PFSK-1 (cell line): Measurements from ENCODE around the gene REV3L.

Experiments used
- FOXP2 ChIP-seq: optimal IDR thresholded peaks from 2 replicates; pipeline ENCODE3; 2011; ENCODE audit warnings: borderline replicate concordance, control low read depth, inconsistent platforms; ENCODE audit not compliant: insufficient read depth; ENCODE audit errors: extremely low read length, extremely low read depth
- POLR2AphosphoS5 ChIP-seq: IDR thresholded peaks from 2 replicates; pipeline ENCODE4 v1.6.1; 2012; ENCODE audit warnings: low read depth, mild to moderate bottlenecking, control low read depth, low read length, moderate library complexity
- SIN3A ChIP-seq: IDR thresholded peaks from 2 replicates; pipeline ENCODE4 v1.6.1; 2012; ENCODE audit warnings: mild to moderate bottlenecking, low read length, moderate library complexity, borderline replicate concordance; ENCODE audit not compliant: insufficient read depth
- TAF1 ChIP-seq: IDR thresholded peaks from 2 replicates; pipeline ENCODE4 v1.6.1; 2012; ENCODE audit warnings: low read length, control low read depth, borderline replicate concordance; ENCODE audit not compliant: insufficient read depth
- TF ChIP-seq, protein P1 (sequence below), 2 experiments: IDR thresholded peaks; 2 replicates each; pipeline versions ENCODE4 v1.6.1 to v1.8.0; 2011 to 2012; ENCODE audit warnings: low read depth in 2 of 2, low read length in 2 of 2, control low read depth in 1 of 2, inconsistent platforms in 1 of 2, mild to moderate bottlenecking in 1 of 2, moderate library complexity in 1 of 2; ENCODE audit not compliant: insufficient read depth in 1 of 2

REV3L gene

DNA sequence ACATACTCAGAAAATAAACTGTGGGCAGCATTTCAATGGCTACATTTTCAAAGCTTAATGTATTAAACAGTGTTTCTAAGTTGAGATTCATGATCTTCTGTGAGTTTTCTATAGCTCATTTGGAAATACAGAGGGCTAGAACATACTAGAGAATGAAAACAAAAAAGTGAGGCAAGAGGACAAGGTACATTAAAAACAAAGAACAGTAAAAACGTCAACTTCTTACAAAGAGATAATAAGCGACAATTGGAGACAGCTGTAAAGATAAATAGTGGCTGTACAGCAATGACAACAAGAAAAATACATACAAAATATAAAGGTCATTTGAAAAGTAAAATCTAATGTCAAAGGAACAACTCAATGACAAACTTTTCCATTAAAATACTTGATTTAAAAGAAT is 94.3 kb downstream of the REV3L start:
- TF ChIP-seq FOXP2: no peak
- TF ChIP-seq, protein P1, sequence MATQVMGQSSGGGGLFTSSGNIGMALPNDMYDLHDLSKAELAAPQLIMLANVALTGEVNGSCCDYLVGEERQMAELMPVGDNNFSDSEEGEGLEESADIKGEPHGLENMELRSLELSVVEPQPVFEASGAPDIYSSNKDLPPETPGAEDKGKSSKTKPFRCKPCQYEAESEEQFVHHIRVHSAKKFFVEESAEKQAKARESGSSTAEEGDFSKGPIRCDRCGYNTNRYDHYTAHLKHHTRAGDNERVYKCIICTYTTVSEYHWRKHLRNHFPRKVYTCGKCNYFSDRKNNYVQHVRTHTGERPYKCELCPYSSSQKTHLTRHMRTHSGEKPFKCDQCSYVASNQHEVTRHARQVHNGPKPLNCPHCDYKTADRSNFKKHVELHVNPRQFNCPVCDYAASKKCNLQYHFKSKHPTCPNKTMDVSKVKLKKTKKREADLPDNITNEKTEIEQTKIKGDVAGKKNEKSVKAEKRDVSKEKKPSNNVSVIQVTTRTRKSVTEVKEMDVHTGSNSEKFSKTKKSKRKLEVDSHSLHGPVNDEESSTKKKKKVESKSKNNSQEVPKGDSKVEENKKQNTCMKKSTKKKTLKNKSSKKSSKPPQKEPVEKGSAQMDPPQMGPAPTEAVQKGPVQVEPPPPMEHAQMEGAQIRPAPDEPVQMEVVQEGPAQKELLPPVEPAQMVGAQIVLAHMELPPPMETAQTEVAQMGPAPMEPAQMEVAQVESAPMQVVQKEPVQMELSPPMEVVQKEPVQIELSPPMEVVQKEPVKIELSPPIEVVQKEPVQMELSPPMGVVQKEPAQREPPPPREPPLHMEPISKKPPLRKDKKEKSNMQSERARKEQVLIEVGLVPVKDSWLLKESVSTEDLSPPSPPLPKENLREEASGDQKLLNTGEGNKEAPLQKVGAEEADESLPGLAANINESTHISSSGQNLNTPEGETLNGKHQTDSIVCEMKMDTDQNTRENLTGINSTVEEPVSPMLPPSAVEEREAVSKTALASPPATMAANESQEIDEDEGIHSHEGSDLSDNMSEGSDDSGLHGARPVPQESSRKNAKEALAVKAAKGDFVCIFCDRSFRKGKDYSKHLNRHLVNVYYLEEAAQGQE (IDR thresholded peaks at IDR 0.05; ENCODE audit: insufficient read depth in 1 of 2, low read depth in 2 of 2, low read length in 2 of 2): no peak
- TF ChIP-seq SIN3A: no peak
- TF ChIP-seq POLR2AphosphoS5: no peak
- TF ChIP-seq TAF1: no peak

DNA sequence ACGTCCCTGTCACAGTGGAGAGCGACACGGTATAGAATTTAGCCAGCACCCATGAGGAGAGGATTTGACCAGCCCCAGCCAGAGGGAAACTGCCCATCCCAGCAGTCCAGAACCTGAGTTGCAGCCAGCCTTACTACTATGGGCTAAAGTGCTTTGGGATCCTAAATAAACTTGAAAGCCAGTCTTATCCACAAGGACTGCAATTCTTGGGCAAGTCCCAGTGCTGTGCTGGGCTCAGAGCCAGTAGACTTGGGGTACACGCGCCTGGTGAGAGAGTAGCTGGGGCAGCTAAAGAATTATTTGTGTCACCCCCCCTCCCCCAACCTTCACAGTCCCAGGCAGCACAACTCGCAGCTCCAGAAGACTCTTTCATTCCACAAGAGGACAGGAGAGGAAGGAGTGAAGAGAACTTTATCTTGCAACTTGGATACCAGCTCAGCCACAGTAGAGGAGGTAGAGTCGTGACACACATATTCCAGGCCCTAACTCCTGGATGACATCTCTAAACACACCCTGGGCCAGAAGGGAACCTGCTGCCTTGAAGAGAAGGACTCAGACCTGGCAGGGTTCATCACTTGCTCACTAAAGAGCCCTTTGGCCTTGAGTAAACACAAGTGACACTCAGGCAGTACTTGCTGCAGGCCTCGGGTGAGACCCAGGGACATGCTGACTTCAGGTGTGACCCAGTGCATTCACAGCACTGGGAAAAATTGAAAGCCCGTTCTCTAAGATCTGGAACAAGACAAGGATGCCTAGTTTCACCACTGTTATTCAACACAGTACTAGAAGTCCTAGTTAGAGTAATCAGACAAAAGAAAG is 100.3 kb downstream of the REV3L start:
- TF ChIP-seq TAF1: no peak
- no peak for TF ChIP-seq POLR2AphosphoS5

DNA sequence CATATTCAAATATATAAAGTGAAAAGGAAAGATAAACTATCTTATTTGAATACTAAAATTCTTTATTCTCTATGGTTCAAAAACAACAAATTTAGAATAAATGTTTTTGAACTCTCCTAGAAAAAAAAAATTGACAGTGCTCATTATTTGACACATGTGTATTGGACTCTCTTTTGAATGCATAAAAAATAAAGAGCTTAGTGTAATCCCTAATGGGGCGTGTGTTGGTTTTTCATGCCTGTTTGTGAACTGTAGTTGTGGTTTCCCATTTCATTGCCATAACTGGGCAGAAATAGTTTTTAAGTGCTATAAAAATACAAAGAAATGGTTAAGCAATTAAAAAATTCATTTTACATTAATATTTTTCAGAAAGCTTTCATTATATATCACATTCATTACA is 101.3 kb downstream of the REV3L start:
- TF ChIP-seq SIN3A: no peak
- TF ChIP-seq POLR2AphosphoS5: no peak
- TF ChIP-seq FOXP2: no peak
- TF ChIP-seq, protein P1 (IDR thresholded peaks at IDR 0.05; ENCODE audit: insufficient read depth in 1 of 2, low read depth in 2 of 2, low read length in 2 of 2): no peak
- TF ChIP-seq TAF1: no peak

DNA sequence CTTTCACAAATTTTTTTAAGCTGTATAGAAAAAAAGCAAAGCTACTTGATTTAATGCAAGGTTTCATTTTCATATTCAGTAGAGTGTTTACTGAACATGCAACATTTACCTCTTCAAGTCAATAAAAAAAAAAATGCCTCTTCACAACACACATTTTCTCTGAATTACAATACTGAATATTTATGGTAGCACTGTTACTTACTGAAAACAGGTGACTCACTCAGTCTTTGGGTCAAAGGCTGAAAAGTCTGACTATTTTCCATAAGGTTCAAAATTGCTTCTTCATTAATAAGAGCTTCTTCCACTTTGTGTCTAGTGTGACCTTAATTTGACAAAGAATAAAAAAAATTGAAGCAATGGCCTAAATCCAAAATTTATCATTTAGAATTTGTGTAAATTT is 101.9 kb downstream of the REV3L start:
- TF ChIP-seq, protein P1 (IDR thresholded peaks at IDR 0.05; ENCODE audit: insufficient read depth in 1 of 2, low read depth in 2 of 2, low read length in 2 of 2): no peak
- TF ChIP-seq POLR2AphosphoS5 (no peak), TAF1 (no peak), FOXP2 (no peak), SIN3A (no peak)

DNA sequence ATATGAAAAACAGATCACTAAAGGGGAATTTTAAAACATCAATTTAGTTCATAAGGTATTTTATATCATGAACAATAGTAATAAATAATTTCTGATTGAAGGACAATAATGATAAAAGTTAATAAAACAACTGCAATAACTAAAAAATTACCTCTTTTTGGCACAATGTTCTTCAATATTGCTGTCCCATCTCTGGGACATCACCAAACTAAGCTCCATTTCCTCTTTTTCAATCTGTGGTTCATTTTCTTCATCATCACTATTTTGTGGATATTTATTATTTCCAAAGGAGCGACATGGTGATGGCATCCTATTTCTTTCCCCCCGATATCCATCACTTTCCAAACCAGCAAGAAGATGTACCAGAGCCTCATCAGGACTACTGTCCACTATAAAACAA is 103.2 kb downstream of the REV3L start:
- no peak for TF ChIP-seq TAF1
- TF ChIP-seq, protein P1 (IDR thresholded peaks at IDR 0.05; ENCODE audit: insufficient read depth in 1 of 2, low read depth in 2 of 2, low read length in 2 of 2): no peak
- no peak for TF ChIP-seq SIN3A
- no peak for TF ChIP-seq FOXP2
- TF ChIP-seq POLR2AphosphoS5: no peak
